Stimulated activated naive CD8-positive, alpha-beta T cell treated with anti-CD3 and anti-CD28 coated beads, Interleukin-15, Interleukin-2, amounts not matched to agents 100 ng/mL and 50 ng/mL, for 24 hours (primary cell): ENCODE data around the gene CDH6.
"Not testable (repeated sequence)": the region's sequence is repeated elsewhere in the genome, so short reads cannot be mapped to it uniquely, and the experiment has no call there.

Experiments used
- H3K27ac Mint-ChIP-seq: one replicate; pipeline ENCODE4 v1.8.0; 2021; ENCODE audit warnings: mild to moderate bottlenecking, mixed read lengths
- H3K27me3 Mint-ChIP-seq: one replicate; pipeline ENCODE4 v1.8.0; 2021; ENCODE audit warnings: mixed read lengths
- H3K36me3 Mint-ChIP-seq: one replicate; pipeline ENCODE4 v1.8.0; 2021; ENCODE audit warnings: low read depth, mixed read lengths
- H3K4me1 Mint-ChIP-seq: one replicate; pipeline ENCODE4 v1.8.0; 2021; ENCODE audit warnings: low read depth, mixed read lengths
- H3K4me3 Mint-ChIP-seq: one replicate; pipeline ENCODE4 v1.8.0; 2021; ENCODE audit warnings: mild to moderate bottlenecking, mixed read lengths
- H3K9me3 Mint-ChIP-seq: one replicate; pipeline ENCODE4 v1.8.0; 2021; ENCODE audit warnings: mixed read lengths

Gene CDH6

GRCh38 chr5:31350395-31350794 lies 156.9 kb downstream of the CDH6 start:
- Mint-ChIP-seq H3K9me3 (no peaks in the 10 kb centered on the region), H3K4me3 (no peak overlapping the region), H3K36me3 (no peaks in the 10 kb centered on the region), H3K4me1 (no peaks in the 10 kb centered on the region), H3K27me3 (peaks cover 19% of the 10 kb centered on the region), H3K27ac (no peak overlapping the region)

GRCh38 chr5:31355337-31355736 lies 161.9 kb downstream of the CDH6 start:
- peaks cover 7% of the 10 kb centered on the region for H3K9me3 Mint-ChIP-seq
- no peaks in the 10 kb centered on the region for H3K4me1 Mint-ChIP-seq
- H3K4me3 Mint-ChIP-seq = no peak overlapping the region
- H3K36me3 Mint-ChIP-seq = no peaks in the 10 kb centered on the region
- peaks cover 8% of the 10 kb centered on the region for H3K27me3 Mint-ChIP-seq
- H3K27ac Mint-ChIP-seq = no peak overlapping the region

- Mint-ChIP-seq H3K4me1 (no peaks in the 10 kb centered on the region), H3K36me3 (no peaks in the 10 kb centered on the region), H3K27me3 (peaks cover 7% of the 10 kb centered on the region), H3K9me3 (peaks cover 7% of the 10 kb centered on the region), H3K4me3 (no peak overlapping the region), H3K27ac (no peak overlapping the region)
Measured at GRCh38 chr5:31357038-31357437, 163.6 kb downstream of the CDH6 start.

GRCh38 chr5:31359839-31360238 lies 166.4 kb downstream of the CDH6 start:
- Mint-ChIP-seq H3K27ac (no peak overlapping the region), H3K36me3 (no peaks in the 10 kb centered on the region), H3K27me3 (peaks cover 5% of the 10 kb centered on the region), H3K4me1 (no peaks in the 10 kb centered on the region), H3K4me3 (no peak overlapping the region), H3K9me3 (peaks cover 9% of the 10 kb centered on the region)

- Mint-ChIP-seq H3K27me3 (peaks cover 5% of the 10 kb centered on the region), H3K4me1 (no peaks in the 10 kb centered on the region)
Measured at GRCh38 chr5:31361234-31361633, 167.7 kb downstream of the CDH6 start.

GRCh38 chr5:31361704-31362528 lies 168.4 kb downstream of the CDH6 start:
- not testable (repeated sequence) for H3K9me3 Mint-ChIP-seq, H3K27ac Mint-ChIP-seq, H3K36me3 Mint-ChIP-seq, H3K4me3 Mint-ChIP-seq, H3K4me1 Mint-ChIP-seq, H3K27me3 Mint-ChIP-seq

More at GRCh38 chr5:31361234-31361633, 167.7 kb downstream of the CDH6 start:
- Mint-ChIP-seq H3K27ac (no peak overlapping the region), H3K36me3 (no peaks in the 10 kb centered on the region), H3K4me3 (no peak overlapping the region), H3K9me3 (peaks cover 10% of the 10 kb centered on the region)

GRCh38 chr5:31362529-31362900 lies 169.0 kb downstream of the CDH6 start:
- Mint-ChIP-seq H3K27me3 (peaks cover 5% of the 10 kb centered on the region), H3K4me1 (no peaks in the 10 kb centered on the region), H3K4me3 (no peak overlapping the region), H3K27ac (no peak overlapping the region), H3K9me3 (peaks cover 6% of the 10 kb centered on the region), H3K36me3 (no peaks in the 10 kb centered on the region)

- Mint-ChIP-seq H3K9me3 (peaks cover 3% of the 10 kb centered on the region), H3K36me3 (no peaks in the 10 kb centered on the region), H3K27me3 (peaks cover 7% of the 10 kb centered on the region), H3K4me1 (no peaks in the 10 kb centered on the region), H3K27ac (no peak overlapping the region), H3K4me3 (no peak overlapping the region)
Measured at GRCh38 chr5:31362931-31363568, 169.6 kb downstream of the CDH6 start.

GRCh38 chr5:31364881-31365636 lies 171.6 kb downstream of the CDH6 start:
- no peak overlapping the region for H3K4me3 Mint-ChIP-seq
- H3K4me1 Mint-ChIP-seq = no peaks in the 10 kb centered on the region
- no peaks in the 10 kb centered on the region for H3K36me3 Mint-ChIP-seq
- no peak overlapping the region for H3K27ac Mint-ChIP-seq
- H3K27me3 Mint-ChIP-seq = peaks cover 12% of the 10 kb centered on the region
- peaks cover 3% of the 10 kb centered on the region for H3K9me3 Mint-ChIP-seq

GRCh38 chr5:31365776-31366175 lies 172.3 kb downstream of the CDH6 start:
- peaks cover 13% of the 10 kb centered on the region for H3K27me3 Mint-ChIP-seq
- H3K27ac Mint-ChIP-seq = no peak overlapping the region
- H3K4me1 Mint-ChIP-seq = no peaks in the 10 kb centered on the region
- H3K4me3 Mint-ChIP-seq = no peak overlapping the region
- no peaks in the 10 kb centered on the region for H3K36me3 Mint-ChIP-seq
- peaks cover 3% of the 10 kb centered on the region for H3K9me3 Mint-ChIP-seq

GRCh38 chr5:31366941-31367340 lies 173.5 kb downstream of the CDH6 start:
- Mint-ChIP-seq H3K9me3 (peaks cover 3% of the 10 kb centered on the region), H3K4me1 (no peaks in the 10 kb centered on the region), H3K36me3 (no peaks in the 10 kb centered on the region), H3K27me3 (peaks cover 20% of the 10 kb centered on the region), H3K4me3 (no peak overlapping the region), H3K27ac (no peak overlapping the region)

- H3K36me3 Mint-ChIP-seq = no peaks in the 10 kb centered on the region
- no peak overlapping the region for H3K27ac Mint-ChIP-seq
Measured at GRCh38 chr5:31372124-31372523, 178.6 kb downstream of the CDH6 start.

GRCh38 chr5:31375999-31376720 lies 182.7 kb downstream of the CDH6 start:
- H3K27ac Mint-ChIP-seq = no peak overlapping the region

More at GRCh38 chr5:31372124-31372523, 178.6 kb downstream of the CDH6 start:
- Mint-ChIP-seq H3K4me1 (no peaks in the 10 kb centered on the region), H3K9me3 (no peaks in the 10 kb centered on the region), H3K4me3 (no peak overlapping the region), H3K27me3 (peaks cover 16% of the 10 kb centered on the region)

GRCh38 chr5:31377274-31377946 lies 183.9 kb downstream of the CDH6 start:
- Mint-ChIP-seq H3K4me3 (no peak overlapping the region), H3K9me3 (no peaks in the 10 kb centered on the region), H3K36me3 (no peaks in the 10 kb centered on the region), H3K27me3 (peaks cover 6% of the 10 kb centered on the region), H3K4me1 (no peaks in the 10 kb centered on the region), H3K27ac (no peak overlapping the region)

More at GRCh38 chr5:31375999-31376720, 182.7 kb downstream of the CDH6 start:
- Mint-ChIP-seq H3K4me3 (no peak overlapping the region), H3K9me3 (no peaks in the 10 kb centered on the region), H3K27me3 (peaks cover 9% of the 10 kb centered on the region), H3K36me3 (no peaks in the 10 kb centered on the region), H3K4me1 (no peaks in the 10 kb centered on the region)
